ENCODE measurements around the gene PTER. TPM values are rescaled to one million over a fixed set of nuclear protein-coding genes. Genes with fewer than 3 reads are reported as not detected.

The PTER gene
- total RNA-seq, 2 experiments from 2014 or later = 8.2 to 9.7 TPM

DNA sequence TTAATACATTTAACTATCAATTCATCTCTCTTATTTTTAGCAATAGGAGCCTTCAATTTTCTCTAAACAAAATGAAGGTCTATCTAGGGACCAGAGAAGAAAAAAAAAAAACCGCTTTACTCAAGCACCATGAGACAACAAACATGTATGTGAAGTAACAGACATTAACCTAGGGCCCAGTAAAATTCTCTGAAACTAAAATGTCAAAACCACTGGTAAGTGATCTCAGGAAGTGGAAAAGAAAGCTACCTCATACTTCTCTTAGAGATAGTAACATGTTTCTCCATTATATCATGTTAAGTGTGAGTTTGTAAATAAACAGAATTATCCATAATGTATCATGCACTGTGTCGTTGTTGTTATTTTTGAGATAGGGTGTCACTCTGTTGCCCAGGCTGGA lies 35.4 kb upstream of the PTER start:
- no peaks in the 10 kb centered on the region for H3K27me3 ChIP-seq (ENCODE audit: control insufficient read depth in 1 of 2, insufficient read depth in 2 of 2, low read length in 2 of 2)
- H3K27ac Mint-ChIP-seq = no peak overlapping the region
- DNase-seq (no peak), ATAC-seq (ENCODE audit: poor library complexity) (no peak)
- TF ChIP-seq, protein P1, sequence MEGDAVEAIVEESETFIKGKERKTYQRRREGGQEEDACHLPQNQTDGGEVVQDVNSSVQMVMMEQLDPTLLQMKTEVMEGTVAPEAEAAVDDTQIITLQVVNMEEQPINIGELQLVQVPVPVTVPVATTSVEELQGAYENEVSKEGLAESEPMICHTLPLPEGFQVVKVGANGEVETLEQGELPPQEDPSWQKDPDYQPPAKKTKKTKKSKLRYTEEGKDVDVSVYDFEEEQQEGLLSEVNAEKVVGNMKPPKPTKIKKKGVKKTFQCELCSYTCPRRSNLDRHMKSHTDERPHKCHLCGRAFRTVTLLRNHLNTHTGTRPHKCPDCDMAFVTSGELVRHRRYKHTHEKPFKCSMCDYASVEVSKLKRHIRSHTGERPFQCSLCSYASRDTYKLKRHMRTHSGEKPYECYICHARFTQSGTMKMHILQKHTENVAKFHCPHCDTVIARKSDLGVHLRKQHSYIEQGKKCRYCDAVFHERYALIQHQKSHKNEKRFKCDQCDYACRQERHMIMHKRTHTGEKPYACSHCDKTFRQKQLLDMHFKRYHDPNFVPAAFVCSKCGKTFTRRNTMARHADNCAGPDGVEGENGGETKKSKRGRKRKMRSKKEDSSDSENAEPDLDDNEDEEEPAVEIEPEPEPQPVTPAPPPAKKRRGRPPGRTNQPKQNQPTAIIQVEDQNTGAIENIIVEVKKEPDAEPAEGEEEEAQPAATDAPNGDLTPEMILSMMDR (IDR thresholded peaks at IDR 0.05) = no peak
- H3K36me3 ChIP-seq (ENCODE audit: insufficient read depth, low read length) = no peaks in the 10 kb centered on the region
- ChIA-PET POLR2A (interaction anchor here (0.6 kb wide), 1 partner anchor 108 kb away, joined by 3 read pairs; no protein-coding TSS in a partner anchor), CTCF (no interaction called here)
- H3K4me3 ChIP-seq (ENCODE audit: low read length) = no peak overlapping the region
- no peaks in the 10 kb centered on the region for H3K36me3 Mint-ChIP-seq (ENCODE audit: low read depth)
- H3K27ac ChIP-seq (ENCODE audit: low read depth in 1 of 2, low read length in 2 of 2) = no peak overlapping the region
- H3K9me3 ChIP-seq (ENCODE audit: control insufficient read depth in 1 of 2, insufficient read depth in 1 of 2, low read length in 2 of 2) = no peaks in the 10 kb centered on the region
- no peaks in the 10 kb centered on the region for H3K9me3 Mint-ChIP-seq
- H3K4me1 Mint-ChIP-seq (ENCODE audit: low read depth) = no peaks in the 10 kb centered on the region
- no peaks in the 10 kb centered on the region for H3K4me1 ChIP-seq (ENCODE audit: insufficient read depth, low read length)
- intact Hi-C loops (cut with DNase I, micrococcal nuclease) = no loop called here
- no peak overlapping the region for H3K4me3 Mint-ChIP-seq
- peaks cover 3% of the 10 kb centered on the region for H3K27me3 Mint-ChIP-seq

DNA sequence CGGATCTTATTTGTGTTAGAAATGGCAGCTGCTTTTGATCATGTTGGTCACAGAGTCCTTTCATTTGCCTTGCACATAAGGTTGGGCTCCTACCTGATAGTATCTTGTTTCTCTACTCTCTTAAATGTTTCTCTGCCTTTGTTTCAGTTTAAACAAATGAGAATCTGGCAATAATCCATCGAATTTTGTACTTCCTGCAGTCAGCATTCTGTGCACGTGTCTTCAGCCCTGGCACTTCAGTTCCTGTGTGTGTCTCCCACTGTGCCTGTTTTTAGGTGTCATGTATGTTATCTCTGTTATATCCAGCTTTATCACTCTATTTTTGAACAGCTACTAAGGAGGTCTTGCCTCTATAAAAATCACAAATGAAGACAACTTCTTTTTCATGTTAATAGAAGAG lies 28.4 kb upstream of the PTER start:
- Histone ChIP-seq H3K4me1 (ENCODE audit: insufficient read depth, low read length) (no peaks in the 10 kb centered on the region), H3K27ac (ENCODE audit: low read depth in 1 of 2, low read length in 2 of 2) (no peak overlapping the region), H3K4me3 (ENCODE audit: low read length) (no peak overlapping the region), H3K27me3 (ENCODE audit: control insufficient read depth in 1 of 2, insufficient read depth in 2 of 2, low read length in 2 of 2) (peaks cover 0 to 7% of the 10 kb centered on the region in 2 experiments), H3K9me3 (ENCODE audit: control insufficient read depth in 1 of 2, insufficient read depth in 1 of 2, low read length in 2 of 2) (no peaks in the 10 kb centered on the region), H3K36me3 (ENCODE audit: insufficient read depth, low read length) (no peaks in the 10 kb centered on the region)
- CTCF ChIA-PET = interaction anchor here (1.0 kb wide), 1 partner anchor 16 kb away, joined by 3 read pairs; no protein-coding TSS in a partner anchor
- intact Hi-C loops (cut with DNase I, micrococcal nuclease) = no loop called here
- peaks cover 30% of the 10 kb centered on the region for H3K27me3 Mint-ChIP-seq
- peaks cover 6% of the 10 kb centered on the region for H3K4me1 Mint-ChIP-seq (ENCODE audit: low read depth)
- no peak overlapping the region for H3K27ac Mint-ChIP-seq
- POLR2A ChIA-PET = no interaction called here
- TF ChIP-seq, protein P1 (IDR thresholded peaks at IDR 0.05) = no peak
- DNase-seq (no peak), ATAC-seq (ENCODE audit: poor library complexity) (no peak)
- H3K9me3 Mint-ChIP-seq = no peaks in the 10 kb centered on the region
- H3K4me3 Mint-ChIP-seq = no peak overlapping the region
- no peaks in the 10 kb centered on the region for H3K36me3 Mint-ChIP-seq (ENCODE audit: low read depth)

DNA sequence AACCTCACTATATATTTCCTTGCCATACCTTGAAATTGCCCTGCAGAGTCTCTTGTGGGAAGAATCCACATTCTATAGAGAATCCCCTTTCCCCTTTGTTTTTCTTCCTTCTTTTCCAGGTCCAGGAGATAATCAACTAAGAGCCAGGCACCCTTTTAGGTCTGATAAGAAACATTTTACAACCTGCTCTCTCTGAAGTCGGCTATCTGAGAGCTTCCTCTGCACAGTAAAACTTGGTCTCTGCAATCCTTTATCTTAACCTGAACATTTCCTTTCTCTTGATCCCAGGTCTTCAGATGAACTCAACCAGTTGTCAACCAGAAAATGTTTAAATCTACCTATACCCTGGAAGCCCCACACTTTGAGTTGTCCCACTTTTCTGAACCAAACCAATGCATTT lies 19.5 kb upstream of the PTER start:
- TF ChIP-seq, protein P1 (IDR thresholded peaks at IDR 0.05) = no peak
- H3K27me3 ChIP-seq (ENCODE audit: control insufficient read depth in 1 of 2, insufficient read depth in 2 of 2, low read length in 2 of 2) = peaks cover 2 to 8% of the 10 kb centered on the region in 2 experiments
- H3K4me3 ChIP-seq (ENCODE audit: low read length) = no peak overlapping the region
- Mint-ChIP-seq H3K9me3 (no peaks in the 10 kb centered on the region), H3K36me3 (ENCODE audit: low read depth) (no peaks in the 10 kb centered on the region), H3K27ac (no peak overlapping the region), H3K27me3 (peaks cover 36% of the 10 kb centered on the region), H3K4me3 (no peak overlapping the region), H3K4me1 (ENCODE audit: low read depth) (no peaks in the 10 kb centered on the region)
- no peak overlapping the region for H3K27ac ChIP-seq (ENCODE audit: low read depth in 1 of 2, low read length in 2 of 2)
- ChIA-PET POLR2A (no interaction called here), CTCF (no interaction called here)
- no peaks in the 10 kb centered on the region for H3K4me1 ChIP-seq (ENCODE audit: insufficient read depth, low read length)
- H3K36me3 ChIP-seq (ENCODE audit: insufficient read depth, low read length) = no peaks in the 10 kb centered on the region
- no peaks in the 10 kb centered on the region for H3K9me3 ChIP-seq (ENCODE audit: control insufficient read depth in 1 of 2, insufficient read depth in 1 of 2, low read length in 2 of 2)
- intact Hi-C loops (cut with DNase I, micrococcal nuclease) = no loop called here
- no peak for DNase-seq
- ATAC-seq (ENCODE audit: poor library complexity) = no peak

Measured in CD4-positive, alpha-beta T cell (primary cell).